Measurements from ENCODE around the gene EGLN3.

The EGLN3 gene

DNA sequence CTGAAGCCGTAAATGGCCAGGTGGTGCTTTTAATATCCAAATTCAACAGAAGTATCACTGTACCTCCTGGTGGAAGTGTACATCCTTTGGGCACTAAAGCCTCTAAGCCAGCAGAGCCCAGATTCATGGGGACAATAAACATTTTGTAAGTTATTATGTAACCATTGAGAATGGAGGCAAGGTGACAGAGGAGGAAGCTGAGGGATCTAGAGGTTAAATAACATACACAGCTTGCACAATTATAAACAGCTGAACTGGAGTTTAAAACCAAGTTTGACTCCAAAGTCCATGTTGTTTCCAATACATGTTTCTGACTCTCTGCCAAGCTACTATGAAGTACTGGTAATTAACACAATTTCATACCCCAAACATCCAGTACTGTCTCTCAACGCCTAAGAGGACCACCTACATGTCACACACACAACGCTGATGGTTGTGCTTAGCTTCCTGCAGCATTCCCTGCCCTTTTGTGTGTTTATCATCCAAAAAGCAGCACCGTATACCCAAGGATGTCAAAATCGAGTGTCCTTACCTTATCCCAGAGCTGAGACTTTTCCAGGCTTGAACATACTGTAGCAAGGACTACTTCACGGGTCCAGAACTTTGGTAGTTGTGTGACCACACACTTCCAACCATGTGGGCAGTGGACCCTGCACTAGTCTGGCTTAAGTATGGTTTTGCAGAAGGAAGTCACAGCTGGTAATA is 41.3 kb downstream of the EGLN3 start:
- no peak for DNase-seq

DNA sequence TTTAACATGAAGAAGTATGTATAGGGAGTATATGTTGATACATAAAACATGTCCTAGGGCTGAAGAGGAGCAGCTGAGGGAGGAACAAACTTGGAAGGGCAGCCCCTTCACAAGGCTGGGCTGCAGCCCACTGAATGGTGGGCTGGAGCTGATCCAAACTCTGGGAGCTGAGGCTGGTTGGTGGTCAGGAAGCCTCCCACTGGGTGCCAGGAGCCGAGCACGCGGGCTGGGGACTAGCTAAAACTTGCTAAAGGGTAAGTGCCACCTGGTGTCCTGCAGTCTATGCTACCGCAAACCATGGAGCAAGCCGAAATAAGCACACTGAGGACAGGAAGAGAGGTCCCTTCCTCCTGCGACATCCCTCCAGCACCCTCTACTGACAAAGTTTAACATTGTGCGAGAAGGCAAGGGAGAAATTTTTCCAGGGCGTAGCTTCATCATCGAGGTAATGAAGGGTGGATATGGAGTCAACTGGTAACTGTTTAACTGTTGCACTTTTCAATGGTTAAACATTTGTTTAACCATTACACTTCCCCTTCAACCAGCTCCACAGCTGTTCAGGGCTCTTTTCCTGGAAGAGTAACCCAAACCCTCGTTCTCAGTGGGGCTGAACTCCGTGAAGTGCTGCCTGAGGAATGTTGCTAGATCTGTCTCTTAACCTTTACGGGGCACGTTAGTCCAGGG is 42.2 kb downstream of the EGLN3 start:
- no peak for DNase-seq

DNA sequence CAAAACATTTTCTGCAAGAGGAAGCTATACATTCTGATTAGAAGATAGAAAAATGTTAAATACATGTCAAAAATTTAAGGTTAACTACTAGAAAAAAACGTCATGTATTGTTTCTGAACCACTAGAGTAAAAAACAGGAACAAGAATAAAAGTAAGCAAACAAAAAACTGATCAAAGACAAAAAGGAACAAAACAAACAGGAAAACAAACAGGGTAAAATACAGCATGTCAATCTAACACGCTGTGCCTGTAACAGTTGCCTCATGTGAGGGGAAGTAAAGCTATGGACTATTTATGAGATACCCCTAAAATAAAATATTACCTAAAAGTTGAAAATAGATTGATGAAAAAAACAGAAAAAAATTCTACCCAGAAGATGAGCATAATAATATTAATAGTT is 43.9 kb downstream of the EGLN3 start:
- DNase-seq, result no peak

DNA sequence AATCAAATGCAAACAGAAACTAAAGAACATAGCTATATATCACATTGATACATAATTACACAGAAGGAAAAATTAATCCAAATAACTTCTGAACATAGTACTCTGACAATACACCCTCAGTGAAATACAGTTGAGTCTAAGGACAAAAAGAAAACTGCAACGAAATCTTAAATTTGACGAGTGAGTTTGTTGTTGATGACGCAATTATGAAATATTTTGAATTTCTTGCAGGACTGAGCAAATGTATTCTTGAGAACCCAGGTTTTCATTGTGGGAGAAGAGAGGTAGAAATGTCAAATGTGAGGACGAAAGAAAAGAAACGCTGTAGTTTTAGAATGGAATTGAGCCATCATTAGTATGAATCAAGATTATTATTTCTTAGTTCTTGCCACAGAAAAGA is 46.3 kb downstream of the EGLN3 start:
- no peak for DNase-seq

DNA sequence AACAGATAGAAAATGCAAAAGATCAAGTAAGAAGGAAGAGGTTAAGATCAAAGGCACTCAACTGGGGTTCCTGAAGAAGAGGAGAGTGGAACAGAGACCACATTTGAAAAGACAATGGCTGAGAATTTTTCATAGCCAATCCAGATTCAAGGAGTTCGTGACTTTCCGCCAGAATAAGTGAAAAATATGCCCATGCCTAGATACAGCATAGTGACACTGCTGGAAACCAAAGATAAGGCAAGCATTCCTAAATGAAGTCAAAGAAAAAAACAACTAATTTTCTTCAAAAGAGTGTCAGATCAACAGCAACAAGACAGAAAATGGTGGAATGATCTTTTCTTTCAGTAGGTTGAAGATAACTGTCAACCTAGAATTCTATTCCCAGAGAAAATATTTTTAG is 47.5 kb downstream of the EGLN3 start:
- DNase-seq, result no peak

DNA sequence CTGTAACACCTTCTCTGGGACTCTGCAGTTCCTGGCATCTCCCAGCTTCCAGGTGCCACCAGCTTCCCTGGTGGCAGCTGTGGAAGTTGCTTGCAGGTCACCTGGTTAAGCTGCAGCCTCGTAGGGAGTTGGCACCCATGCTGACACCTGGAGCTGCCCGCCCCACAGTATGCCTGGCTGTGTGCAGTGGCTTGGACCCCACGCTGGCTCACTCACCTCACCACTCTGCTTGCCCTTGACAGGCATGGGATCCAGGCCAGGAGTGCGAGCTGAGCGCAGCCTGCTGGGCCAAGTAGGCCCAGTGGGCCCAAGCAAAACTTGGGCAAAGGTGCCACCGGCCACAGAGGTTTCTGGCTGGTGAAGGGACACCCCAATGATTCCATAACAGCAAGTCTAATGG is 48.5 kb downstream of the EGLN3 start:
- DNase-seq, result no peak

DNA sequence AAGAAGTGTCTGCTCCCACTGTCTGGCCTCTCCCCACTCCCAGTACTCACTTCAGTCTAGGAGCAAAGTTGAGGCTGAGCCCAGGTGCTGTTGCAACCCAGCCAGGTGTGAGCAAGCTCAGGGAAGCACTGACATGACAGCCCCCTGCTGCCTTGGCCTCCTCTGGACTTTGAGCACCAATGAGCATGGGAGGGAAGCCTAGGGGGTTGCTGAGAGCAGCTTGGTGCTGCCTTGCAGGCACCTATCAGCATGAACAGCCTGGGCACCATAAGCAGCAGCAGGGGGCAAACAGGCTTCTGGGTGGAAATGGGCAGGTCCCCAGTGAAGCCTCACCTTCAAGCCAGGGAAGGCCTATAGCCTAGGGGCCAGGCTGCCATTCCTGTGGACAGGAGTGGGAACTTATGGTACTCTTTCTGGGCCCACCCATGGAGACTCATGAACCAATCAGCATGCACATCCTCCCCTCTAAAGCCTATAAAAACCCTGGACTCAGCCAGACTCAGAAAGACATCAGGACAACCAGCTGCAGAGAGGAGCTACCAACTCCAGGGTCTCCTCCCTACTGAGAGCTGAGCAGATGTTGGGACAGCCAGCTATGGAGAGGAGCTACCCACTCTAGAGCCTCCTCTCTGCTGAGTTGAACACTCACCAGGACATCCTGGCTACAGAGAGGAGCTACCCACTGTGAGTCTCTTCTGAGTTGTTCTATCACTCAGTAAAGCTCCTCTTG is 49.3 kb downstream of the EGLN3 start:
- no peak for DNase-seq

DNA sequence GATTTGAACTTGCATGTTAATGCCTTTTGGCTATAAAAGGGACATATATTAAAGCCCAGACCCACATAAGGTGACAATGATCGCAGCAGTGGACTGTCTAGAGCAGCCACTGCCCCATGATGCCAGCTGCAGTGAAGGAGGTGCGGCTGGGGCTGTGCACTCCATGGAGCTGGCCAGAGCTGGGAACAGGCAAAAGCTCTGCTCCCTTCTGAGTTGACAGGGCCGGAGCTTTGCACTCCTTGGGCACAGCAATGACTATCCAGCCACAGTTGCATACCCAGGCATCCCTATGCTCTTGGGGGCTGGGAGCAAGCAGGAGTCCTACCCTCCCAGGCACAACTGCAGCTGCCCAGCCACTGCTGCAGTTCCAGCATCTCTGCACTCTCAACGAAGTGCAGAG is 50.2 kb downstream of the EGLN3 start:
- no peak for DNase-seq

DNA sequence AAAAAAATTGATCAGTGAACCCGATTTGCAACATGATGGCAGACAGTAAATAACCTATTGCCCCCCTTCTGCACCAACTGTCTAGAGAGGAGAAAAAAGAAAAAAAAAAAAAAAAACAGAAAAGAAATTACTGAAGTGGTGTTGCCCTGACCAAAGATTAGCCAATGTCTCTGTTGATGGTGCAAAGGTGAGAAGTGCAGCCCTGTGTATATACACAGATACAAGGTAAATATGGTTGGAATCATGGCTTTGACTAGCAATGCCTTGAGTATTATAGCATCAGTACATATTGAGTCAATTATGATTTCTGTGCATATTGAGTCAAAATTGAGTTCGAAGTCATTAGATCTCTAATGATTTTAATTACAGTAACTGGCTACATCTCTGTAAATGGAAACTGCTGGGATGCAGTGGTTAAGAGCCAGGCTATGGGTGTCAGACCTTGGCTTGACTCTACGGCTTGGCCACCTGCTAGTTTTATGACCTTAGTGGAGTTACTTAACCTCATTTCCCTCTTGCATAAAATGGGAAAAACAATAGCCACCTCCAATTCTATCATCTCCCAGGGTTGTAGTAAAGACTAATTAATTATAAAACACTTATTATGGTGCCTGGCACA is 51.0 kb downstream of the EGLN3 start:
- no peak for DNase-seq

DNA sequence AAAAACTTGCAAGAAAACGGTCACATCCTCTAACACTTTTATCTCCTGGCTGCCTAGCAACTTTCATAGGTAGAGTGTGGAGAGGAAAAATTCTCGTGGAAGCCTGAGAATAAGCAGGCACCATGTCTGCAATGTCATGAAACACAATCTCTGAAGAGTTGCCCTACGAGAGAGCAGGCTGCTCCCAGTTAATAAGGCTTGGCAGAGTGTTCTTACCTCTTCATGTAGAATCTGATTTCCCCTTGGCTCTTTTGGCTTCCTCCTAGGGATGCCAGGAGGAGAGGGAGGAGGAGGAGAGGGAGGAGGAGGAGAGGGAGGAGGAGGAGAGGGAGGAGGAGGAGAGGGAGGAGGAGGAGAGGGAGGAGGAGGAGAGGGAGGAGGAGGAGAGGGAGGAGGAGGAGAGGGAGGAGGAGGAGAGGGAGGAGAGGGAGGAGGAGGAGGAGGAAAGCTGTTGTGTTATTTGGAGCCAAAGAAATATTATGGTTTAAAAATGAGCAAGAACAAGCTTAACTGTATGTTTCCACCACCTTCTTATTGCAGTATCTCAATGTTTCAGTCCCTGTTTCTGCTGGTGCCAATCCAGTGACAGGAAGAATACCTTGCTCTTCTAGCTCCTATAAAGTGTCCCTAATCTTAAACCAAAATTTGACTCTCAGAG is 52.9 kb downstream of the EGLN3 start:
- peak; percentile 3 for DNase-seq

DNA sequence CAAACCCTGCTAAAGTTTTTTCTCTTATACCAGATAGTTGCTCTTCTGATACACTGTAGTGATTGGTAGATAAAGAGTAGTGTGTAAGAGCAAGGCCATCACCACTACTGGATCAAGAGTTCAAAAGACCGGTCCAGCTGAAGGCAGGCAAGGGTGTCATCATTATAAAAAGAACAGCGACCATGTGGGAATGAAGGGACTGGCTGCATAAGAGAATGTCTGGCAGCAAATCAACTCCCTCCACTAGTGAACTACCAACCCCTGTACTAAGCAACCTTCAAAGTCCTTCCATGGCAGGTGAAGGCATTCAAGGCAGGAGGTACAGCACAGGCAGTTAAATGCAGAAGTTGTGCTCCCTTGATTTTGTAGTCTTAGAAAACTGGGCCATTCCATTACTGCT is 53.5 kb downstream of the EGLN3 start:
- DNase-seq, result no peak

DNA sequence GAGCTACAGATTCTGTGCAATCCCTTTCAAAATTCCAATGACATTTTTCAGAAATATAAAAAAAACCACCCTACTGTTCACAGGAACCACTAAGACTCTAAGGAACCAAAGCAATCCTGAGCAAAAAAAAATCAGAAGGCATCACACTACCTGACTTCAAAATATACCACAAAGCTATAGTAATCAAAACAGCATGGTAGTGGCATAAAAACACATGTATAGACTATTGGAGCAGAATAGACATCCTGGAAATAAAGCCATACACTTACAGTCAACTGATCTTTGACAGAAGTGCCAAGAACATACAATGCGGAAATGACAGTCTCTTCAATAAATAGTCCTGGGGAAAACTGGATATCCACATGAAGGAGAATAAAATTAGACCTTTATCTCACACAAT is 56.5 kb downstream of the EGLN3 start:
- no peak for DNase-seq

DNA sequence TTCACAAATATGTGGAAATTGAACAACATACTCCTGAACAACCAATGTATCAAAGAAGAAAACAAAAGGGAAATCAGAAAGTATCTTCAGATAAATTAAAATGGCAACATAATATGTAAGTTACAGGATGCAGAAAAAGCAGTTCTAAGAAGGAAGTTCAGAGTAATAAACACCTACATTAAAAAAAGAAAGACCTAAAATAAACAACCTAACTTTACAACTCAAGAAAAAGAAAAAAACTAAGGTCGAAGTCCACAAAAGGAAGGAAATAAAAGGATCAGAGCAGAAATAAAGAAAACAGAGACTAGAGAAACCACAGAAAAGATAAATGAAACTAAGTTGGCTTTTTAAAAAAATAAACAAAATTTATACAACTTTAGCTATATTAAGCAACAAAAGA is 59.2 kb downstream of the EGLN3 start:
- DNase-seq, result no peak

DNA sequence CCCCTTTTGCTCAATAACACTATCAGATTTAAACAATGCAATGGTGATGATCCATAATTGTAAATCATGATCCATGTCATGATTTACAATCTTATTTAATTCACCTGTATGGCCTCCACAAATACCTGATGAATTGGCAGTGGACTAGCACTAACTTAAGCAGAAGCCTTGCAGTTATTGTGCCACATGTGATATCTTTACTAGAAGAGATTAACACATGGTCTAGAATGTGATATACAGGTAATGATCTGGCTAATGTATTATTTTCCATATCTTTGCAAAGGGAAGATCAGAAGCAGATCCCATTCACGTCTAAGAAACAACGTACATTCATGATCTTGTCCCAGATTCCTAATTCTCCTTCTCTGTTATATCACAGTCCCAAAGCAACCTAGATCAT is 66.0 kb downstream of the EGLN3 start:
- DNase-seq, result no peak

DNA sequence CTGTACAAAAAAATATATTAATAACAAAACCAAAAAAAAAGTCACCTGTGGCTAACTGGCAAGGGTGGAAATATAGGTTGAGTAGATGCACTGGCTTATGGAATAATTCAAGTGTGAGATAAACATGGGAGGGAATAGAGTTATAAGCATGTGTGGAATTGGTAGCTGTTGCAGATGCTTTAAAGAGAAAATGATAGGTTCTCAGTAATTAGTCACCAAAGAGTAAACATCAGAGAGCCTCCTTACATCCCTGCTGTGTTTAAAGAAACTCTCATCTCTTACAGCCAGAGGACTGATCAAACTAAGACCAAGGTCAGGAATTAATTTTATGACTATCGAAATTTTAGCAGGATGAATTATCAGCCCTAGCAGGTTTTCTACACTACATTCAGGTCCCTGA is 70.5 kb downstream of the EGLN3 start:
- DNase-seq, result no peak

DNA sequence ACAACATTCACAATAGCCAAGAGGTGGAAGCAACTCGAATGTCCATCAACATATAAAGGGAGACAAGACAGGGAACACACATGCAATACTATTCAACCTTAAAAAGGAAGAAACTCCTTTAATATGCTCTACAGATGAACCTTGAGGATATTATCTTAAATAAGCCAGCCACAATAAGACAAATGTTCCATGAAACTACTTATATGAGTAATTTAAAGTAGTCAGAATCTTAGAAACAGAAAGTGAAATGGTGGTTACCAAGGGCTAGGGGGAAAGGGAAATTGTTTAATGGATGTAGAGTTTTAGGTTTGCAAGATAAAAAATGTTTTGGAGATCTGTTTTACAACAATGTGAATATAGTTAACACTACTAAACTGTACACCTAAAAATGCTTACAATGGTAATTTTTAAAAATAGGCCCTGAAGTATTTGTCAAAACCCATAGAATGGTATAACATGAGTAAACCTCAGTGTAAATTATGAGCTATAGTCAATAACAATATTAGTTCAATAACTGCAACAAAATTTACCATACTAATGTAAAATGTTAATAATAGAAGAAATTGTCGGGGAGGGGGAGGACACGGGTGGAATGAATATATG is 71.1 kb downstream of the EGLN3 start:
- no peak for DNase-seq

DNA sequence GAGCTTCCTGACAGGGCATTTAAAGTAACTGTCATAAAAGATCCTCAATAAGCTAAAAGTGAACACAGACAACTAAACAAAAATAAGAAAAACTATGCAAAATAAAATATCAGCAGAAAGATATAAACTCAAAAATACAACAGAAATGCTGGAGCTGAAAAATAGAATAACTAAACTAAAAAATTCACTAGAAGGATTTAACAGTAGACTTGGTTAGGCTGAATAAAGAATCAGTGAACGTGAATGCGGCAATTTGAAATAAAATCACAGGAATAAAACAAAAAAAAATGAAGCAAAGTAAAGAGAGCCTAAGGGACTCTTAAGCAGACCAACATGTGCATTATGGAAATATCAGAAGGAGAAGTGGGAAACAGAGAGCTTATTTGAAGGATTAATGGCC is 74.6 kb downstream of the EGLN3 start:
- no peak for DNase-seq
